ENCODE data around the gene FRMD7. TPM values are rescaled to one million over a fixed set of nuclear protein-coding genes. Genes with fewer than 3 reads are reported as not detected.
A peak's percentile ranks its signal among the peaks of the same experiment; 100 is the strongest.

The FRMD7 gene
- total RNA-seq, 3 donors from 2014 or later: not detected

- Histone ChIP-seq H3K9me3 (no peaks in the 10 kb centered on the region), H3K27ac (no peak overlapping the region), H3K4me1 (no peaks in the 10 kb centered on the region), H3K27me3 (peaks cover 0 to 47% of the 10 kb centered on the region in 2 donors), H3K36me3 (no peaks in the 10 kb centered on the region), H3K4me3 (no peak overlapping the region)
- intact Hi-C loops (cut with DNase I; ENCODE audit: low total_unique reads): no loop called here
- no peak for TF ChIP-seq POLR2AphosphoS5 (IDR thresholded peaks at IDR 0.05)
- TF ChIP-seq CTCF (IDR thresholded peaks at IDR 0.05): no peak
- no peak for TF ChIP-seq POLR2A (IDR thresholded peaks at IDR 0.05)
- DNase-seq (ENCODE audit: low spot score in 2 of 2): no peak
Measured at GRCh38 chrX:132094164-132094563, 33.7 kb downstream of the FRMD7 start.

GRCh38 chrX:132093239-132093860 lies 34.5 kb downstream of the FRMD7 start:
- intact Hi-C loops (cut with DNase I; ENCODE audit: low total_unique reads): no loop called here
- Histone ChIP-seq H3K4me3 (no peak overlapping the region), H3K27me3 (peaks cover 0 to 48% of the 10 kb centered on the region in 2 donors), H3K36me3 (no peaks in the 10 kb centered on the region), H3K27ac (no peak overlapping the region), H3K4me1 (no peaks in the 10 kb centered on the region), H3K9me3 (no peaks in the 10 kb centered on the region)
- DNase-seq (ENCODE audit: low spot score in 2 of 2): no peak
- no peak for TF ChIP-seq CTCF (IDR thresholded peaks at IDR 0.05)
- TF ChIP-seq POLR2AphosphoS5 (IDR thresholded peaks at IDR 0.05): no peak
- TF ChIP-seq POLR2A (IDR thresholded peaks at IDR 0.05): no peak

DNA sequence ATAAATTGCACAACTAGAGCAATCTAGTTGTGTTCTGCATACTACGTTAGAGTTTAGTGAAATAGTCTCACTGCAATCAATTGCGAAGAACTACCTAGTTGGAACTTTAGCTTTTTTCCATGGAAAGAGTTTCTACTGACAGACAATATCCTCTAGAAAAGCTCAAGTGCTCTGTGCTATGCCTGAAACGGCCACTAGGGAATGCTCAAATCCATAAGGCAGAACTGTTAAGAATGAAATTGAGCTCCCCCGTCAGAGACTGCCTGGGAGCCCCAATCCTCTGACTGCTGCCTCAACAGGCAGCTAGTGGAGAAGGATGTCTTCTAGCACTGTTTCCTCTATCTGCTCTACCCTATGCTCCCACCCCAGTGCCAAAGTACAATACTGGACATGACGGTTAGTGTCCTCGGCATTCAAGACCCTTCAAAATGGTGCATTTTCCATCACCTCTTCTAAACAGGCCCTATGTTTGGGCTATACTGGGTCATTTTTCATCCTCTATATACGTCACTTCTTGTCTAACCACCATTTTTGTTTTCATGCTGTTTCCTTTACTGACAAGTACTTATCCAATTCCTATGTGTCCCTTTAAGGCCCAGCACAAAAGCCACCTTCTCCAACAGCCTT lies 35.3 kb downstream of the FRMD7 start:
- no peak overlapping the region for H3K4me3 ChIP-seq
- peaks cover 0 to 45% of the 10 kb centered on the region in 2 donors for H3K27me3 ChIP-seq
- no peaks in the 10 kb centered on the region for H3K4me1 ChIP-seq
- no peaks in the 10 kb centered on the region for H3K9me3 ChIP-seq
- peak; percentile 26 to 45 for DNase-seq (ENCODE audit: low spot score in 2 of 2)
- no peaks in the 10 kb centered on the region for H3K36me3 ChIP-seq
- TF ChIP-seq CTCF (IDR thresholded peaks at IDR 0.05) (peak; percentile 35 to 70 (median 50)), POLR2AphosphoS5 (IDR thresholded peaks at IDR 0.05) (no peak)
- intact Hi-C loops (cut with DNase I; ENCODE audit: low total_unique reads): no loop called here
- H3K27ac ChIP-seq: no peak overlapping the region

DNA sequence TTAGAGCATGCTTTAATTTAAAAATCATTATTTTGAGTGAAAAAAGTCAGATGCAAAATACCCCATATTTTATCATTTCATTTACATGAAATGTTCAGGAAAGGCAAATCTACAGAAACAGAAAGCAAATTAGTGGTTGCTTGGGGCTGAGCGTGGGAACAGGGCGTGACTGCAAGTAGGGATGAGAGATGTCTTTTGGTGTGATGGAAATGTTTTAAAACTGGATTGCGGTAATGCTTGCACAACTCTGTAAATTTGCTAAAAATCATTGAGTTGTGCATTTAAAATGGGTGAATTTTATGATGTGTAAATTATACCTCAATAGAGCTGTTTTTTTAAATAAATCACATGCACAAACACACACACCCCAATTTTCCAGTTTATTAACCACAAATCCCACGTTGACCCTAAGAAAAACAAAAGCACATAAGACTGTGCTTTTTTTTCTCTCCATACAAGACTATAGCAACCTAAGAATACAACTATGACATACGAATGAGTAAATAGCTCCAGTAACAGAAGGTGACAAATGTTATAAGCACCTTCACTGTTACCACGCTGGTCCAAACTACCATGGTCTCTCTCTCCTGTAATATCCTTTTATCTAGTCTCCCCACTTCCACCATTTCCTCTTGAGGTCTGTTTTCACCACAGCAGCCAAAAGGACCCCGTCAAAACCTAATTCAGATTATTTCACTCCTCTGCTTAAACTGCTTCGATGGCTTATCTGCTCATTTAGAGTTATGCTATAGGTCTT lies 37.2 kb downstream of the FRMD7 start:
- Histone ChIP-seq H3K4me3 (no peak overlapping the region), H3K27ac (no peak overlapping the region), H3K27me3 (peaks cover 0 to 56% of the 10 kb centered on the region in 2 donors), H3K4me1 (no peaks in the 10 kb centered on the region), H3K9me3 (no peaks in the 10 kb centered on the region), H3K36me3 (no peaks in the 10 kb centered on the region)
- intact Hi-C loops (cut with DNase I; ENCODE audit: low total_unique reads): no loop called here
- no peak for TF ChIP-seq CTCF (IDR thresholded peaks at IDR 0.05)
- TF ChIP-seq POLR2A (IDR thresholded peaks at IDR 0.05): no peak
- TF ChIP-seq POLR2AphosphoS5 (IDR thresholded peaks at IDR 0.05): no peak
- DNase-seq (ENCODE audit: low spot score in 2 of 2): no peak

DNA sequence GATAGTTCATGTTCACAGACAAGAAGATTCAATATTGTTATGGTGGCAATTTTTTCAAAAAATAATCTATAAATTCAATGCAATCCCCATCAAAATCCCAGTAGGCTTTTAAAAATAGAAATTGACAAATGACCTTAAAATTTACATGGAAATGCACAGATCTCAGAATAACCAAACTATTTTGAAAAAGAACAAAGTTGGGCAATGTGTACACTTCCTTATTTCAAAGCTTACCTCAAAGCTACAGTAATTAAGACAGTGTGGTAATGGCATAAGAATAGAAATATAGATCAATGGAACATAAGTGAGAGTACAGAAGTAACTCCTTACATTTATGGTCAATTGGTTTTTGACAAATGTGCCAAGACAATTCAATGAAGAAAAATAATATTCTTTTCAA lies 39.0 kb downstream of the FRMD7 start:
- Histone ChIP-seq H3K4me1 (no peaks in the 10 kb centered on the region), H3K36me3 (no peaks in the 10 kb centered on the region), H3K4me3 (no peak overlapping the region), H3K27ac (no peak overlapping the region), H3K9me3 (no peaks in the 10 kb centered on the region), H3K27me3 (peaks cover 0 to 67% of the 10 kb centered on the region in 2 donors)
- DNase-seq (ENCODE audit: low spot score in 2 of 2): no peak
- TF ChIP-seq POLR2A (IDR thresholded peaks at IDR 0.05) (no peak), POLR2AphosphoS5 (IDR thresholded peaks at IDR 0.05) (no peak), CTCF (IDR thresholded peaks at IDR 0.05) (no peak)
- intact Hi-C loops (cut with DNase I; ENCODE audit: low total_unique reads): no loop called here
